Placental epithelial cell (primary cell): ENCODE measurements around the gene CASTOR2. TPM values are rescaled to one million over a fixed set of nuclear protein-coding genes. Genes with fewer than 3 reads are reported as not detected.

ENCODE experiments used
- total RNA-seq: library from RNA; depleted of rRNA; stranded (reverse); fragments of >200 nt; gene quantifications from 2 replicates; pipeline ENCODE4 v1.2.3, GENCODE V29; 2012

The CASTOR2 gene
- 6.6 and 8.2 TPM in 2 replicates for total RNA-seq

GRCh38 chr7:74964511-74965119 is at the start of gene CASTOR2:
Gene CASTOR2, plus strand, starts transcription at chr7:74964705. Its CDS starts 281 bp downstream, at chr7:74964986.

Other genes with a start within 250 kb of the CASTOR2 start
- gene NCF1, start 190.7 kb upstream of the CASTOR2 start, total RNA-seq = 0.11 and 0.39 TPM in 2 replicates
- 7.2 and 22.0 TPM in 2 replicates for gene GTF2IRD2, start 113.1 kb upstream of the CASTOR2 start, total RNA-seq
- gene RCC1L, start 109.1 kb downstream of the CASTOR2 start, total RNA-seq = 33.4 and 44.0 TPM in 2 replicates
- gene GTF2IRD2B, start 127.9 kb downstream of the CASTOR2 start, total RNA-seq = 29.8 and 43.2 TPM in 2 replicates